ENCODE results near the gene RNF43. TPM values are rescaled to one million over a fixed set of nuclear protein-coding genes. Genes with fewer than 3 reads are reported as not detected.

RNF43 gene
- 10 to 100 TPM; 31.9 to 84.2 (median 38.2) TPM for total RNA-seq

- Histone ChIP-seq H3K9me3 (no peaks in the 10 kb centered on the region), H3K27ac (peak within 1 kb of the TSS; percentile 74 to 91 (median 80)), H3K4me3 (peak within 1 kb of the TSS in 3 of 4 donors; percentile 32 to 53 (median 39)), H3K36me3 (no peaks in the 10 kb centered on the region), H3K4me1 (peaks cover 0 to 16% (median 5%) of the 10 kb centered on the region in 4 donors), H3K27me3 (peaks cover 2% of the 10 kb centered on the region)
- intact Hi-C loops (cut with DNase I; ENCODE audit: low total_unique reads): no loop called here
- peak; percentile 66 to 98 (median 75) for TF ChIP-seq CTCF (IDR thresholded peaks at IDR 0.05)
- TF ChIP-seq POLR2AphosphoS5 (IDR thresholded peaks at IDR 0.05): peak; percentile 95 to 99 (median 98)
- peak; percentile 97 for TF ChIP-seq POLR2A (IDR thresholded peaks at IDR 0.05)
- no peak for TF ChIP-seq EP300 (IDR thresholded peaks at IDR 0.05; ENCODE audit: low read depth)
- DNase-seq: peak; percentile 96
- in situ Hi-C loops (cut with MboI; ENCODE audit: low pct_ligation_motif_present in 1 of 4, low pct_unique_long_range_greater_than_20kb in 1 of 4, low sequenced_read_pairs in 3 of 4): loop anchor here in 2 of 4 donors (10.0 kb wide), 3 partner anchors 53 to 103 kb away; partner anchors contain the start of gene SUPT4H1 (in 1 of the 2)
- WGBS, 2 donors (ENCODE audit: low coverage in 1 of 2): 0 to 5% methylated on average over 7 to 8 of the region's 8 CpGs
Observed at GRCh38 chr17:58417300-58418092, at the start of gene RNF43. Gene RNF43 (minus strand): TSS chr17:58417534. CDS start chr17:58415577, 1,957 bp downstream.

- no peak for TF ChIP-seq CTCF (IDR thresholded peaks at IDR 0.05)
- TF ChIP-seq EP300 (IDR thresholded peaks at IDR 0.05; ENCODE audit: low read depth): no peak
- no peak for TF ChIP-seq POLR2AphosphoS5 (IDR thresholded peaks at IDR 0.05)
- TF ChIP-seq POLR2A (IDR thresholded peaks at IDR 0.05): no peak
- Histone ChIP-seq H3K36me3 (no peaks in the 10 kb centered on the region), H3K4me1 (no peaks in the 10 kb centered on the region), H3K9me3 (no peaks in the 10 kb centered on the region), H3K27ac (no peak overlapping the region), H3K27me3 (no peaks in the 10 kb centered on the region), H3K4me3 (no peak overlapping the region)
- in situ Hi-C loops (cut with MboI; ENCODE audit: low pct_ligation_motif_present in 1 of 4, low pct_unique_long_range_greater_than_20kb in 1 of 4, low sequenced_read_pairs in 3 of 4): no loop called here
- no peak for DNase-seq
- intact Hi-C loops (cut with DNase I; ENCODE audit: low total_unique reads): no loop called here
Observed at GRCh38 chr17:58455491-58455890, 38.2 kb upstream of the RNF43 start.

GRCh38 chr17:58452738-58453137 lies 35.4 kb upstream of the RNF43 start:
- DNase-seq: no peak
- in situ Hi-C loops (cut with MboI; ENCODE audit: low pct_ligation_motif_present in 1 of 4, low pct_unique_long_range_greater_than_20kb in 1 of 4, low sequenced_read_pairs in 3 of 4): no loop called here
- 81% methylated on average over 1 of the region's 1 CpG; no CpG with 5 or more reads in 1 of the 2 donors for WGBS, 2 donors (ENCODE audit: low coverage in 1 of 2)
- H3K9me3 ChIP-seq: no peaks in the 10 kb centered on the region
- no peak overlapping the region for H3K4me3 ChIP-seq
- H3K4me1 ChIP-seq: no peaks in the 10 kb centered on the region
- H3K36me3 ChIP-seq: no peaks in the 10 kb centered on the region
- no peaks in the 10 kb centered on the region for H3K27me3 ChIP-seq
- H3K27ac ChIP-seq: no peak overlapping the region
- TF ChIP-seq POLR2A (IDR thresholded peaks at IDR 0.05) (no peak), EP300 (IDR thresholded peaks at IDR 0.05; ENCODE audit: low read depth) (no peak), POLR2AphosphoS5 (IDR thresholded peaks at IDR 0.05) (no peak), CTCF (IDR thresholded peaks at IDR 0.05) (no peak)
- intact Hi-C loops (cut with DNase I; ENCODE audit: low total_unique reads): no loop called here

- Histone ChIP-seq H3K4me3 (no peak overlapping the region), H3K4me1 (no peaks in the 10 kb centered on the region), H3K27me3 (no peaks in the 10 kb centered on the region), H3K36me3 (no peaks in the 10 kb centered on the region), H3K9me3 (no peaks in the 10 kb centered on the region), H3K27ac (no peak overlapping the region)
- 77 to 95% methylated on average over 4 to 9 of the region's 9 CpGs for WGBS, 2 donors (ENCODE audit: low coverage in 1 of 2)
- TF ChIP-seq POLR2AphosphoS5 (IDR thresholded peaks at IDR 0.05) (no peak), EP300 (IDR thresholded peaks at IDR 0.05; ENCODE audit: low read depth) (no peak), CTCF (IDR thresholded peaks at IDR 0.05) (peak; percentile 50 to 79 (median 65))
- in situ Hi-C loops (cut with MboI; ENCODE audit: low pct_ligation_motif_present in 1 of 4, low pct_unique_long_range_greater_than_20kb in 1 of 4, low sequenced_read_pairs in 3 of 4): loop anchor here in 3 of 4 donors (5.0 to 10.0 kb wide), 2 partner anchors 130 to 133 kb away; no protein-coding TSS in a partner anchor
- peak; percentile 81 for DNase-seq
- intact Hi-C loops (cut with DNase I; ENCODE audit: low total_unique reads): no loop called here
Observed at GRCh38 chr17:58447039-58447975, 30.0 kb upstream of the RNF43 start.
